ENCODE data around the gene DNAJB6. TPM values are rescaled to one million over a fixed set of nuclear protein-coding genes. Genes with fewer than 3 reads are reported as not detected.

The DNAJB6 gene
- total and polyA plus RNA-seq, 2 donors (not counting 3 experiments of a cell fraction or from before 2014, with no cell fraction given), result 69.6 to 135 TPM

- Histone ChIP-seq H3K27me3 (ENCODE audit: control insufficient read depth in 2 of 2, insufficient read depth in 2 of 2, low read length in 2 of 2) (no peaks in the 10 kb centered on the region), H4K20me1 (replicated peaks; ENCODE audit: control insufficient read depth, extremely low read depth, insufficient read depth, low read length) (no peaks in the 10 kb centered on the region), H3K36me3 (ENCODE audit: control insufficient read depth in 2 of 2, extremely low read depth in 1 of 2, insufficient read depth in 2 of 2, low read length in 2 of 2) (no peaks in the 10 kb centered on the region), H3K4me3 (replicated peaks in 1 of 3; ENCODE audit: insufficient read depth in 1 of 3, low read depth in 1 of 3, low read length in 3 of 3) (no peak overlapping the region), H2AFZ (ENCODE audit: low read depth, low read length) (no peak overlapping the region), H3K4me2 (ENCODE audit: insufficient read depth, low read length) (no peak overlapping the region), H3K9ac (replicated peaks; ENCODE audit: extremely low read depth, insufficient read depth, low read length) (no peak overlapping the region), H3K9me3 (replicated peaks; ENCODE audit: control insufficient read depth, insufficient read depth, low read length) (no peaks in the 10 kb centered on the region), H3K9me1 (replicated peaks; ENCODE audit: control insufficient read depth, extremely low read depth, insufficient read depth, low read length) (no peaks in the 10 kb centered on the region), H3K4me1 (ENCODE audit: control insufficient read depth, extremely low read depth, insufficient read depth, low read length) (peaks cover 13% of the 10 kb centered on the region), H3K79me2 (ENCODE audit: control insufficient read depth, insufficient read depth, low read length) (no peaks in the 10 kb centered on the region), H3K27ac (ENCODE audit: insufficient read depth, low read depth, low read length) (no peak overlapping the region)
- ChIA-PET CTCF (no interaction called here), POLR2A (no interaction called here)
- FAIRE-seq, result no peak
- no TSS peak for BruUV-seq (replicated peaks)
- dilution Hi-C loops (cut with MboI; ENCODE audit: extremely low pct_ligation_motif_present, low sequenced_read_pairs), result no loop called here
- intact Hi-C loops (cut with micrococcal nuclease), result no loop called here
- no peak for TF ChIP-seq JUN (IDR thresholded peaks at IDR 0.05; ENCODE audit: borderline replicate concordance, insufficient read depth, insufficient read length, low read depth)
- no peak for DNase-seq (ENCODE audit: low read depth, low spot score)
Measured at GRCh38 chr7:157312941-157313340, 23.9 kb upstream of the DNAJB6 start.

- no peak overlapping the region for H3K4me3 ChIP-seq (replicated peaks in 1 of 3; ENCODE audit: insufficient read depth in 1 of 3, low read depth in 1 of 3, low read length in 3 of 3)
- H4K20me1 ChIP-seq (replicated peaks; ENCODE audit: control insufficient read depth, extremely low read depth, insufficient read depth, low read length), result no peaks in the 10 kb centered on the region
- no peaks in the 10 kb centered on the region for H3K36me3 ChIP-seq (ENCODE audit: control insufficient read depth in 2 of 2, extremely low read depth in 1 of 2, insufficient read depth in 2 of 2, low read length in 2 of 2)
- H3K27ac ChIP-seq (ENCODE audit: insufficient read depth, low read depth, low read length), result no peak overlapping the region
- H3K4me2 ChIP-seq (ENCODE audit: insufficient read depth, low read length), result no peak overlapping the region
- no peak overlapping the region for H3K9ac ChIP-seq (replicated peaks; ENCODE audit: extremely low read depth, insufficient read depth, low read length)
- FAIRE-seq (no peak), DNase-seq (ENCODE audit: low read depth, low spot score) (no peak)
- no peak overlapping the region for H2AFZ ChIP-seq (ENCODE audit: low read depth, low read length)
- dilution Hi-C loops (cut with MboI; ENCODE audit: extremely low pct_ligation_motif_present, low sequenced_read_pairs), result no loop called here
- H3K79me2 ChIP-seq (ENCODE audit: control insufficient read depth, insufficient read depth, low read length), result no peaks in the 10 kb centered on the region
- no peaks in the 10 kb centered on the region for H3K27me3 ChIP-seq (ENCODE audit: control insufficient read depth in 2 of 2, insufficient read depth in 2 of 2, low read length in 2 of 2)
- no peaks in the 10 kb centered on the region for H3K9me1 ChIP-seq (replicated peaks; ENCODE audit: control insufficient read depth, extremely low read depth, insufficient read depth, low read length)
- POLR2A ChIA-PET, result no interaction called here
- intact Hi-C loops (cut with micrococcal nuclease), result no loop called here
- H3K4me1 ChIP-seq (ENCODE audit: control insufficient read depth, extremely low read depth, insufficient read depth, low read length), result peaks cover 13% of the 10 kb centered on the region
- no TSS peak for BruUV-seq (replicated peaks)
- CTCF ChIA-PET, result no interaction called here
- TF ChIP-seq MAX (IDR thresholded peaks at IDR 0.05; ENCODE audit: insufficient read depth, insufficient read length), result no peak
- no peaks in the 10 kb centered on the region for H3K9me3 ChIP-seq (replicated peaks; ENCODE audit: control insufficient read depth, insufficient read depth, low read length)
Measured at GRCh38 chr7:157313645-157314044, 23.2 kb upstream of the DNAJB6 start.
